GM21737 (cell line): ENCODE results near the gene STX12.
"Not testable (repeated sequence)": the region's sequence is repeated elsewhere in the genome, so short reads cannot be mapped to it uniquely, and the experiment has no call there.

ENCODE experiments used
- ATAC-seq: cut with Tn5 transposase; IDR thresholded peaks from one replicate; pipeline ENCODE4 v1.9.1; 2021; ENCODE audit warnings: mild to moderate bottlenecking, moderate library complexity; ENCODE audit not compliant: unreplicated experiment

STX12 gene

DNA sequence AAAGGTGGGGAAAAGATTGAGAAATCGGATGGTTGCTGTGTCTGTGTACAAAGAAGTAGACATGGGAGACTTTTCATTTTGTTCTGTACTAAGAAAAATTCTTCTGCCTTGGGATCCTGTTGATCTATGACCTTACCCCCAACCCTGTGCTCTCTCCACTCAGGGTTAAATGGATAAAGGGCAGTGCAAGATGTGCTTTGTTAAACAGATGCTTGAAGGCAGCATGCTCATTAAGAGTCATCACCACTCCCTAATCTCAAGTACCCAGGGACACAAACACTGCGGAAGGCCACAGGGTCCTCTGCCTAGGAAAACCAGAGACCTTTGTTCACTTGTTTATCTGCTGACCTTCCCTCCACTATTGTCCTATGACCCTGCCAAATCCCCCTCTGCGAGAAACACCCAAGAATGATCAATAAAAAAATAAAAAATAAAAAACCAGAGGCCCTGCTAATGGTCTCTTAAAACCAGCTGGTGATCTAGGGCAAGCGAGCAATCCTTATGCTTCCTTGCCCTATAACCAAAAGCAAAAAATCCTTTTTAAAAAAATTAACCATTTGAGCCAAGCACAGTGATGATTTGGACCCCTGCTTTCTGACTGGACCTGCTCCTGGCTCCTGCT, 56.4 kb downstream of the STX12 start:
- not testable (repeated sequence) for ATAC-seq

DNA sequence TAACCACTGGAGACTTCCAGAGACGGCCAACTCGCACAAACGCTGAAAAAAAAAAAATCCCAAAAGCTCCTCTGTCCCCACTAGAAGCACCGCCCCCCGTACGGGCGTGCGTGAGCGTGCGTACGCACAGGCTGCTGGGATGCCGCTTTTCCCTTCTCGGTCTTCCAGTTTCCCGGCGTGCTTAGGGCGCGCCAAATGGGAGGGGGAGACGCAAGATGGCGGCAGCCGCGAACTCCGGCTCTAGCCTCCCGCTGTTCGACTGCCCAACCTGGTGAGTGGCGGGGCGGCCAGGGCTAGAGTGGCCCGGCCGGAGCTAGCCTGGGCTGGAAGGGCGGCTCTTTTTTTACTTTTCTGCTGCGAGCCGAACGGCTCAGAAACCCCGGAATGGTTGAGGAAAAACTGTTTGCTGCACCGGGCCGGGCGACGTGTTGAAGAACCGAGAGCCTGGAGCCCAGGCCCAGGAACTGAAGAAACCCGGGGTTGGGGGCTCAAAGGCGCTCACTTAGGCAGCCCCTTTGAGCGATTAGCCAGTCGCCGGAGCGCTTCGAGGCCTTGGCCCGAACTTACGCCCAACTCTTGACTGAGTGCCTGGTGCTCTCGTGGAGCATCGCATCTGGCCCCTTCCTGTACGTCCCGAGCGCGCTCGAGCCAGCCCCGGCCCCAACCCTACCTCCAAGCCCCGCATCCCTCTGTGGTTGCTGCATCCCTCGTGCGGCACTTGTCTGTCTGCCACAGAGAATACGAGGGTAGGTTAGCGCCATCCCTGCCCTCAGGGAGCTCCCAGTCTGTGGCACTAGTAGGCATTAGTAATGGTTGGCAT, 57.8 kb downstream of the STX12 start, which contains the start of gene PPP1R8:
Gene PPP1R8, plus strand, starts transcription at position 162 of the 820 bp plus-strand sequence. Its CDS starts 54 bp downstream, at position 216.
- peak; percentile 91 for ATAC-seq

DNA sequence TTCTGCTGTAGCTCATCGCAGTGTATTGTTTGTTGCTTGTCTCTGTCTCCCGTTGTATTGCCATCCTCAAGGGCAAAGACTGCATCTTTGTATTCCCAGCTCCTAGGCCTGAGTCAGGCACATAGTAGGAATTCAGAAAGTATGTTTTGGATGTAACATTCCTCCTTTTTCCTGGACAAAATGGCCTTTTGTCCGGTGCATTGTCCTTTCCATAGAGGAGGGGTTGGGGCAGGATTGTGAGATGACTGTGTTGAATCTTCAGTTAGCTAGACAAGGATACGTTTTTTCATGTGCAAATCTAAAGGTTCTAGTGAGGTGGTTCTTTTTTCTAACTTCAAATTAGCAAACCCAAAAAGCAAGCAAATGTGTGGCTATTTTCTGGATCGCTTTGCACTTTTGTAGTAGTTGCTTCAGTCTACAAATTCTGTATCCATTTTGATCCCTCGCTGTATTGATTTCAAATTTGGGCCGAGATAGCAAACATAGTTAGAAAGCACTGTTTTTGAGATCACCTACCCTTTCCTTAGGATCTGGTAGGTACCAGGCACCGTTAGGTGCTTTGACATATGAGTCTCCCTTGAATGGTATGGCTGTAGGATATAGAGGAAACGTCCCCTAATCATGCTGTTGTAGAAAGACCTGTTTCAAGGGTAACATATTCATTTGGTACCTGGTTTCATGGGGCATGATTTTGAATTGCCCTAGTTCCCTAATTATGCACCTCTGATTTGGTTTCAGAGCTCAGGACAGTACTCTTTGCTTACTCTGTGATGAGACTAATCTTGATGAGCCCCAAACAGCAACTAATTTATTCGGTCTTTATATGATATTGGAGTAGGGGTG, 58.8 kb downstream of the STX12 start:
- no peak for ATAC-seq

DNA sequence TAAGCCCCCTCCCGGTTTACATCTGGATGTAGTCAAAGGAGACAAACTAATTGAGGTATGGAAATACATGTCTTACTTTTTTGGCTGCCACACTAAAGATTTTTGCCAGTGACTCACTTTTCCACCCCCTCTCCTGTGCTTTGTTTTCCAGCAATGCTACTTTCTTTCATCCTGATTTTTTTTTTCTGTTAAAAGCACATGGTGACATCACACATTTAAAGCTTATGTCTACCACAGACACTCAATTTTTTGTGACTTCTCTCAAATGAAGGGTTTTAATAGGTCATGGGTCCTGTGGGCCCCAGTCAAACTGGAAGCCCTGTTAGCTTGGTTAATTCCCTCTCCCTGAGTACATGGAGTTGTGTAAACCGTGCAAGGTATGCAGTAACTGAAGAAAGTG, 59.7 kb downstream of the STX12 start:
- no peak for ATAC-seq

DNA sequence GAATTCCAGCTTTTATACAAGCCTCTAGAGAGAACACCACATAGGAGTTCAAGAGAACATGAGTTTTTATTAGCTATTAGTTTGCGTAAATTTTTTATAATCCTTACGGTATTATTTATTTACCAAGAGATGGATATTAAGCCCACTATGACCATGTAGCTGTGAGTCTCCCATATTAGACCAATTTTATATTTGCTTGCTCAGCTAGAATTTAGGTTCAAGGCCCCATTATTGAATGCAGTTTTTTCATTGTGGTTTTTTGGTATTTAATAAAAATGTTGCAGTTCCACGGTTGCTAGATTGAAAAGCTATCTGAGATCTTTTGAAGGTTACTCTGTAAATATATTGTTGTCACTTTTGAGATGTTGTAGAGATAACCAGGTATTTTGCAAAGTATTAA, 60.5 kb downstream of the STX12 start:
- ATAC-seq = no peak

DNA sequence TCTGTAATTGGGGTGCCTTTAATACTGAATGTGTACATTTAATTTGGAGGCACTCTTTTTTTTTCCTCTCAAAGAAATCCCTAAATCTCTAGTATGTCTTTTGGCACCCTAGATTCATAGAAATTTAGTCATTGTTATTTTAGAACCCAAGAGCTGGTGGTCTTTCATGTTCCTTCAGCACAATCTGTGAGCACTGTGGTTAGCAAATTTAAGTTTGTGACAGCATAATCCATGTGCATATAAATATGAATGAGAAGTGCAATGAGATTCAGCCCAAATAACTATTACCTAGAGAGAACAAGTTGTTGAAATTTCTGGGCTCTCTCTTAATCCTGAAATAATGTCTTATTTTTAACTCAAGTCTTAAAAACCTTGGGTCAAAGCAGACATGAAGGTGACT, 62.0 kb downstream of the STX12 start:
- ATAC-seq = no peak

DNA sequence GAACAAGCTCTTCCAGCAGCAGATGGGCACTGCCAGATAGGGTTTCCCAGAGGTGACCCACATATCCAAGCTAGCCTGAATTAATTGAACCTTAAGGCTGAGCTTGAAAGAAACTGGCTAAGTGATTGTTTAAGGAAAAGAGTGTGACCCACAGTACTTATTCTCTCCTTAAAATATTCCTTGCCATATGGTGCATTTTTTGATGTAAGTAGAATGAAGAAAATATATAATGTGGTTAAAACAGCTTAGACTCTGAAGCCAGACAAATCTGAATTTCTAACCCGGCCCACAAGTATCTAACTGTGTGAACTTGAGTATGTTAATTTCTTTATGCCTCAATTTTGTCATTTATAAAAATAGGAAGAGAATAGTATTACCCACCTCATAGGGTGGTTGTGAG, 62.5 kb downstream of the STX12 start:
- no peak for ATAC-seq

DNA sequence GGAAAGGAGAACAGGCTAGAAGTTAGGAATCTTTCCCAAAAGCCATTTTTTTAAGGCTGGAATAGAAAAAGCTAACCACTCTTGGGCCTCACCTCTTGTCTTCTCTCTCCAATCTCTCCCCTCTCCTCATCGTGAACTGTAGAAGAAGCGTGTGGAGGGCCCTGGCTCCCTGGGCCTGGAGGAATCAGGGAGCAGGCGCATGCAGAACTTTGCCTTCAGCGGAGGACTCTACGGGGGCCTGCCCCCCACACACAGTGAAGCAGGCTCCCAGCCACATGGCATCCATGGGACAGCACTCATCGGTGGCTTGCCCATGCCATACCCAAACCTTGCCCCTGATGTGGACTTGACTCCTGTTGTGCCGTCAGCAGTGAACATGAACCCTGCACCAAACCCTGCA, 76.9 kb downstream of the STX12 start:
- ATAC-seq = no peak

DNA sequence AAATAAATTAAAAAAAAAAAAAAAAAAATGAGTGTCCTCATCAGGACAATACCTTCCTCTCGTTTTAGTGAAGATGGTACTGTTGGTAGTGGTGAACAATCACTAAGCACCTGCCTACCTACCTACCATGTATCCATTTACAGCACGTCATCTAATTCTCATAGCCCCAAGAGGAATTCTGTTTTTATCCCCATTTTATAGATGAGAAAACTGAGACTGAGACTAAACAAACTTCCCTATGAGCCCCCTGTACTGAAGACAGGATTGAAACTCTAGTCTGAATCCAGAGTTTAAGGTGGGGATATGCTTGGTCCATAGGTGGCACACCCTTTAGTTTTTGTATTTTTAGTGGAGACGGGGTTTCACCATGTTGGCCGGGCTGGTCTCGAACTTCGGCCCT, 82.1 kb downstream of the STX12 start:
- no peak for ATAC-seq

DNA sequence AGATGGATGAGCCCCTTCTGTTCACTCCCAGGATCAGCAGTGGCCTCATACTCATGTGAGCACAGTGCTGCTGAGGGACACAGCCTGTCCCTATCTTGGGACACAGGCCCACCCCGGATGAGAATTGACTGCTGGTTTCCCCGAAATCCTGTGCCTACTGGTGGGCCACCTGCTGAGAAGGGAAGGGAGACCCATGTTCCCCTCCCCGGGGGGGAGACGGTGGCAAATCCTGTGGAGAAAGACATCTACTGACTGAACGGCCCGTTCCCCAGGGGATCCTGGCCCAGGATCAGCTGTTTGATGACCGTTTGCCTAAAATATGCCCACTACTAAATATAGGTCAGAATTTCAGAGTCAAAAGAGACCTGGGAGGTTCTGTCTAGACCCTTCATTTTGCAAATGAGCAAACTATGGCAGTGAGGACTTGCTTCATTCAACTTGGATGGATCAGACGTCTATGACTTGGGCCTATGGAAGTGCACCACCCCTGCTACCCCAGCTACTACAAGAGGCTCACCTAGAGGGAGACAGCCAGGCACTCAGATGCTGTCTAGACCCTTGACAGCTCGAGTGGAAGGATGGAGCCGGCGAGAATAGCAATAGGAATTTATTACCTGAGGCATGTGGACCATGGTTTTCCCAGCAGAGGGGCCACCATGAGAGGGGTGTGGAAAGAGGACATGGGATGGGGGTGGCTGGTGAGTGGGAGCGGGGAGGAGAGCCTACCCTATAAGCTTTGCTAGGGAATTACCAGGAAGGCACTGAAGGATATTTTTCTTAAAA, 83.7 kb downstream of the STX12 start:
- no peak for ATAC-seq

DNA sequence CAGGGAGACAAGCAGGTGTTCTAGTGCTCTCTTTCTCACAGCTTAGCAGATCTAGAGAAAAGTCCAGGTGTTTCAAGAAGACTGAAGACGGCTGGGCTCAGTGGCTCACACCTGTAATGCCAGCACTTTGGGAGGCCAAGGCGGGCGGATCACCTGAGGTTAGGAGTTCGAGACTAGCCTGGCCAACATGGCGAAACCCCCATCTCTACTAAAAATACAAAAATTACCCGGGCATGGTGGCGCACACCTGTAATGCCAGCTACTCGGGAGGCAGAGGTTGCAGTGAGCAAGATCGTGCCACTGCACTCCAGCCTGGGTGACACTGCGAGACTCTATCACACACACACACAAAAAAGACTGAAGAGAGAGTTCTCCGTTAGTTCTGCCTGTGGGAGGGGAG, 84.5 kb downstream of the STX12 start:
- not testable (repeated sequence) for ATAC-seq

DNA sequence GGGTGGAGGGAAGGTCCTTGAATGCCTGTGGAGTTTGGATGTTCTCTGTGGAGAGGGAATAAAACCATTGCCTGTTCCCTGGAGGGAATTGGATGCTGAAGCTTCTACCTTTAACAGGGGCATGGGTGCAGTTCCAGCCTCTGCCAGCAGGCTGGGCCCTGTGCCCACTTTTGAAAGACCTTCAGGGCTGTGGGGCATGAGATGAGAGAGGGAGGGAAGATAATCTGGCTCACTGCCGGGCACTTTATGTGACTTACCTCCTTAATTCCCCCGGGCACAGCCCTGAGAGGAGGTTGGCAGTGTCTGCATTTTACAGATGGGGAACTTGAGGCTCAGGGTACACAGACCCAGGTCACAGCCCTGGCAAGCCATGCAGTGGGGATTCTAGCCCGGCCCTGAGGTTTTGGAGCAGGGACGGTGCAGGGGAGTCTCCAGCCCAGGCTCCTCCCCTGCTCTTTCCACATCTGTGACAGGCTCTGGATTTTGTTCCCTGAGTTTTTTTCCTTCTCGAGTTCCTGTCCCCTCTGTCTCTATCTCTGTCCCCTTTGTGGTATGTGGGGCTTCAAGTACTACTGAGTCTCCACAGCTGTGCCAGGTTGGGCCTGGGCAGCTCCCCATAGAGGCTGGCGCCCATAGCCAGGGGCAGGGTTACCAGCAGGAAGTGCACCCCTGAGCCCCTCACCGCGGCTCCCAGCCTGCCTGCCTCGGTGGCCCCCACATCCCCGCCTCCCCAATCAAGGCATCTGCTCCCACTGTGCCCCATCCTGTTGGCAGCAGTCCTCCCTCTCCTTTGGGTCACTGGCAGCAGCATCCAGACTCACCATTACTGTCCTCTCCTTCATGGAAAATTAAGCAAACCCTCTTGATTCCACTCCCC, 85.3 kb downstream of the STX12 start:
- no peak for ATAC-seq

DNA sequence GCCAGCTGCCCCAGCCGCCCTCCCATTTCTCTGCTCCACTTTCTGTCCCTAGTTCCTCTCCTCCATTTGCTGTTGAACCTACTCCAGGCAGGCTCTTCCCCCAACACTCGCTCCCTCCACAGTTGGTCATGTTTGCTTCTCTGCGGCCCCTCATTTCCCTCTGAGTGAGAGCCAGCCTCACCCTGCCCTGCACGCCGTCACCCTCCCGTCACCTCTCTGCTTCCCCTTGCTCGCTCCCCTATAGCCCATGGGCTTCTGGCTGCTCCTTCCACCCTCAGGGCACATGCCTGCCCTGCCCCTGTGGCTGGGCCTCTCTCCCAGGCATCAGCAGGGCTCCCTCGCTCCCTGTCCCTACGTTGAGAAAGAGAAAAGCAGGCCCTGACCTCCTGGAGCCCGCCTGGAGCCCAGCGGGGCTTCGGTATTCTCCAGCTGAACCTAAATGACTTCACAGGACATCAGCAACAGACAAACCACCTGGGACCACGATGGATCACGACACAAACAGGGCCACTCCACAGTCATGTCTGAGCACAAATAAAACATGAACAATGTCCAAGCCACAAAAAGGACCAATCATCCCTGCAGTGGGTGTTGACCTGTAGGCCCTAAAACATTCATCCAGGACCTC, 86.0 kb downstream of the STX12 start:
- no peak for ATAC-seq

DNA sequence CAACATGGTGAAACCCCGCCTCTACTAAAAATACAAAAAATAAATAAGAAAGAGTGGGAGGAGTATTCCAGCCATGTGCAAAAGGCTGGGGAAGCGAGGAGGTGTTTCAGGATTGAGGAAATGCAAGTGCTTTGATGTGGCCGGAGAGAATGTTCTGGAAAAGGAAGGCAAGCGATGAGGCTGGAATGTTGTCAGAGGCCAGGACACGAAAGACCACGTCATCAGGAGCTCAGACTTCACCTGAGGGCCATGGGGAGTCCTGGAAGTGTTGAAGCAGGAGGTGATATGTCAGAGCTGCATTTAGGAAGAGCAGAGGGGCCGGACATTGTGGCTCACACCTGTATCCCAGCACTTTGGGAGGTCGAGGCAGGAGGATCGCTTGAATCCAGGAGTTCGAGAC, 88.4 kb downstream of the STX12 start:
- ATAC-seq = no peak

DNA sequence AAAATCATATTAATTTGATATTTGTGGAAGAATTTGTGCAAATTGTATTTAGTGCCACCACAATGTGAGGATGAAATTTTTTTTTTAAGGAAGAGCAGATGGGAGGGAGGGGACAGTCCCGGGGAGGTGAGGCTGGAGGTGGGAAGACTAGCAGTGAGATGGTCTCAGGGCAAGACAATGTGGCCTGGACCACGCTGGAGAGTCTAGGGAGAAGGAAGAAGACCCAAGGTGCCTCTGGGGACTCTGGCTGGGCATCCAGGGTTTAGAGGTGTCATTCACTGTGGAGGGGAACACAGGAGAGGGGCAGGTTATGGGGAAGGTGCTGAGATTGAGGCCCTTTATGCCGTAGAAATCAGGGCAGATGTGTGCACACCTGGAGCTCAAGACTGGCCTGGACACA, 89.0 kb downstream of the STX12 start:
- no peak for ATAC-seq

DNA sequence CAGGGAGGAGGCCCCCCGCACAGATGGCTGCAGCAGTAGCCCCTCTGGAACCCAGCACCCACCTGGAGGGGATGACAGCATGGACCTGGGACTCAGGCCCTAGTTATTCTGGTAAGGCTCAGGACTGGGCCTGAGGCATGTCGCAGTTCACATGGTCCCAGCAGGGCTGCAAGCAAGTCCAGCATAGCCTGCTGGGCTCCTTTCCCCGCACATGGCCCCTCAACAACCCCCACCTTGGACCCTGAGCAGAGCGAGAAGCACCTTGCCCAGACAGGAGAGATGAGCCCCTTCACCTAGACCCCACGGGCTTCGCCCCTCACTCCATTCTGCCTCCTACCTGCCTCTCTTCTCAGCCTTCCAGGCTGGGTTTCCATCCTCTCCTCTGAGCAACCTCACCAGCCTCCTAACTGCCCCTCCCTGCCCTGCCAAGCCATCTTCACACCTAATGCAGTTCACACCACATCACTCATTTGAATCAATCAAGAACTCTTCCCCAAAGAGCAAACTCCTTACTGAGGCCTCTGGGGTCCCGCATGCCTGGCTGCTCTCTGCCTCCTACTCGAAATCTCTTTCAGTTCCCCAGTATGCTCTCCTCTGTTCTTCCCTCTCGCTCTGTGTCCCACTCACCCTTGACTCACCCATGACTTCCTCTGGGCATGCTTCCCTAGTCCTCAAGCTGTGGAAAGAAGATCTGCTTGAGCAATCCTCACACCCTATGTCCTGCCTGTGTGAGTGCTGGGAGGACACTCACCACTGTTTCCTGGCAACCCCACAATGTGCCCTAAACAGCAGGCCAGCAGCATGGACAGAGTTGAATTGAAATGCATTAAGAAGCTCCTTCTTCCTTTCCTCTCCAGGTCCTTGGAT, 89.9 kb downstream of the STX12 start:
- ATAC-seq = peak; percentile 52

DNA sequence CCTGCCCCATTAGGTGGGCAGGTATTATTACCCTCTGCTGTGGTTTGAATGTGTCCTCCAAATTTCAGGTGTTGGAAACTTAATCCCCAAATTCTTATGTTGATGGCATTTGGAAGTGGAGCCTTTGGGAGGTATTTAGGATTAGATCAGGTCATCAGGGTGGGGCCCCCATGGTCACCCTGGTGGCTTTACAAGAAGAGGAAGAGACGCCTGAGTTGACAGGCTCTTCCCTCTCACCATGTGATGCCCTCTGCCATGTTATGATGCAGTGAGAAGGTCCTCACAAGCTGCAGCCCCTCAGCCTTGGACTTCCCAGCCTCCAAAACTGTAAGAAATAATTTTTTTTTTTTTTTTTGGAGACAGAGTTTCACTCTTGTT, 90.5 kb downstream of the STX12 start:
- no peak for ATAC-seq

DNA sequence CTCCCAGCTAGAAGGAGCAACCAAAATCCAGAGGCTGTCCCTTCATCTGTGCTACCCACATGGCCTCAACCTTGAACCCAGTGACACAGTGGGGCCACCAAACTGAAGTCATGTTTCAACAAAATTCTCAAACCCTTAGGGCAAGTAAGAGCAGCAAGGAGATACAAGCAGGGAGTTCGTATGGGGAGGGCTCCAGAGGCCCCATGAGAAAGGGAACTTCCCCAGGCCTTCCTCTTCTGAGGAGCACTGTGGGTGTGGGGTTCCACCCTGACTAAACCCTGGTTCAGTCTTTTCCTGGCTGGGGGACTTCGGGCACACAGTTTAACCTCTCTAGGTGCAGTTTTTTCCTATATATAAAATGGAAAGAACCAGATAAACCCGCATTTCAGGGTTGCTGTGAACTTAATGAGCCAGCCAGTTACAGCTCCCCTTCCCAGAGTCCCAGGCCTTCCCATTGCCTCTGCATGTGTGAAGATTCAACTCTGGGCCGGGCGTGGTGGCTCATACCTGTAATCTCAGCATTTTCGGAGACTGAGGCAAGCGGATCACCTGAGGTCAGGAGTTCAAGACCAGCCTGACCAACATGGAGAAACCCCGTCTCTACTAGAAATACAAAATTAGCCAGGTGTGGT, 91.4 kb downstream of the STX12 start:
- no peak for ATAC-seq
